Stimulated activated CD8-positive, alpha-beta memory T cell treated with anti-CD3 and anti-CD28 coated beads, Interleukin-12 subunit alpha, Interleukin-12 subunit beta, amount 100 ng/mL, for 24 hours (primary cell): ENCODE measurements around the gene DAB1.

Experiments
- DNase-seq: peaks from one replicate; pipeline ENCODE4 v3.0.0-alpha.2; 2020; ENCODE audit errors: extremely low read depth

The DAB1 gene

DNA sequence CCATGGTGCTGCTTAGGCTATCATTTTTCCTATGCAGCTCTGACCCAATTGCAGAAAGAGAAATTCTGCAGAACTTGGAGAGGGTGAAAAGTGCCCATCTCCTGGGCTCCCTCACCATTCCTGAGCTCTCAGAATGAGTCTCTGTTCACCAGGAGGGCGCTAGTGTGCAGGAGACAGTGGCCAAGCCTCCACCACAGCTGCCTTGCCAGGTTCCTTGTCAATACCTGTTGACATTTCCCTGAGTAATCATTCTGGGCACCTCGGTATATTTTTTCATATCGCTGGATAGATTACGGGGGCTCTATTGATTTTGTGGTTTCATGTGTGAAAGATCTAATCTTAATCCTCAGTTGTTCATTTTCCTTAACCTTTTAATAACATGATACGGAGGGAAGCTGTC, 445.0 kb downstream of the DAB1 start:
- no peak for DNase-seq

DNA sequence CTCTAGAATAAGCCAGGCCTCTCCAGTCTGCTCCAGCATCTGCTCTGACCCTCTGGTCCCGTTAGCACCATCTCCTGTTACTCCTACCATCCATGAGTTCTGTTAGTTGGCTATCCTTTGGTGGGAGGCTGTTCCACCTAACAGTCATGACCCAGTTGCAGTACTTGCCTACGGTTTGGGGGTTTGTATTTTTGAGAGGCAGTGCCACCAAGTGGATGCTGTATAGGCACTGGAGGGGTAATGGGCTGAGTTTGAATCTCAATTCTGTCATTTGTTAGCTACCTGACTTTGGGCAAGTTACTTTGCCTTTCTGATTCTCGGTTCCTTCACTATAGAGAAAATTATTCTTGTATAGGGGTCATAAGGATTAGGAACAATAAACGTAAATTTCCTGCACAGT, 445.9 kb downstream of the DAB1 start:
- no peak for DNase-seq

DNA sequence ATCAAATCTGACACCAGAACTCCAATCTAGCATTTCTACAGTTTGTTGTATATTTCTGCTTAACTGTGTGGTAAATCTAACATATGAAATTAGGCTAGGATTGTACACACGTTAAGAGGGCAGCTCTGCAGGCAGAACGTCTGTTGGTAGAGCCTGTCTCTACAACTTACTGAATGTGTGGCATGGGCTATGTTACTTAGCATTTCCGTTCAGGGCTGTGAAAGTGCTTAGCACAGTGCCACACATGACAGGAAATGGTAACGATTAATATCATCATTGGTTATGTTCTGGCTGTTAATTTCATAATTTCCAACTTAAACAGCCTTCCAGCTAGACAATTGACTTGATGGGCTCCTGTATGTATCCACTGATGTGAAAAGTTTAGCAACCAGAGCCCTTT, 448.4 kb downstream of the DAB1 start:
- DNase-seq = no peak

DNA sequence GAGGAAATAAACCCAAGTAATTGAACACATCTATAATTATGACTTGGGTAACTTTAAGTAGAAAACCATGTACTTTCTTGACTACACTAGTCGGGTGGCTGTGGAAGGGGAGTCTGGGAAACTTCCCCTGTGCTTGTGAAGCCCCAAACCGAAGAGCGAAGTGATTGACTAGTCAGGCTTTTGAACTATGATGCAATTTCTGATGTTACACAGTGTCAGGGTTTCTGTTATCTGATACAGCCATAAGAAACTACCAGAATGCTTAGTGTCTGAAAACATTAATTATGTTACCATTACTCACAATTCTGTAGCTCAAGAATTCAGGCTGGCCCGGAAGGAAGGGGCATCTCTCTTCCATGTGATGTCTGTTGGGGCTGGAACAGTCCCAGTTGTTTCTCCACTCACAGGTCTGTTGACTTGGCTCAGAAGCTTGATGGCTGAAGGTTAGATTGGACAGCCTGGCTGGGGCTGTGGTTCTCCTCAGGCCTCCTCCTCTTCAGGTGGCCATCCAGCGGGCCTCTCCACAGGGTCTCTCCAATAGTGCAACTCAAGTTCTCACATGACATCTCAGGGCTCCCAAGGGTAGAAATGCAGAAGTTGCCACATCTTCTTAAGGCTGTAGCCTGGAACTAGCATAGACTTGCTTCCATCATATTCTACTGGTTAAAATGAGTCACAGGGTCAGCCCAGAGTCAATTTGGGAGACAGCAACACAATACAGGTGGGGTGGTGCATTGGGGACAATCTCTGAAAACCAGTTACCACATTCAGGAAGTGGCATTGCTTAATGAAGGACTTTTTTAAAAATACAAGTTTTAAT, 449.7 kb downstream of the DAB1 start:
- no peak for DNase-seq

DNA sequence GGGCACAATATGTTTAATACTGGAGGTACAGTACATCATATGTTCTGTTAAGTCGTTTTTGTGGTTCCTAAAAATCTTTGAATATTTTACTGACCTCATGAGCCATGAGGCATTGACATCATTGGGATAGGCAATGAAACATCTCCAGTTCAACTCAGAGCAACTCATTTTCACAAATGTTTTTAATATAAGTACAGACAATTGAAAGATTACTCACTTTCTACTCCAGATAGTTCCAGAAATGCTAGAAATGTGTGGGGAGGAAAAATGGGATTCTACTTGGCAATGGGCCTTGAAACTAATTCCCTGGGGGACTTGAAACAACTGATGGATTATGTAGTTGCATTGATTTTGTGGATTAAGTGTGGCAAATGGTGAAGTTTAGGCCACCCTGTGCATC, 450.9 kb downstream of the DAB1 start:
- no peak for DNase-seq

DNA sequence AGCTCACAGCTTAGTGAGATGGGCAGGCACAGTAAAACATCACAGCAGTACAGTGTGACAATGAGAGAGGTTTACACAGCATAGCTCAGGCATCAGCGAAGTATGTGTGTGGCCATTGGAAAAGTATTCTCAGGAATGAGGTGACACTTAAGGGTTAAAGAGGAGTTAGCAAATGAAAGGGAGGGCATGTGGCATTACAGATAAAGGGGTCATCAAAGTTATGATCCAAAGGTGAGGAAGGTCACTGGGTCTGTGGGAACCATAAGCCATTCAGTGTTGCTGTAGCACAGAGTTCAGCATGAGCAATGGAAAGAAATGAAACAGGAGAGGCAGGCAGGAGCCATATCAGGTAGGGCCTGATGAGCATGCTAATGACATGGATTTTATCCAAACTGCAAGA, 453.6 kb downstream of the DAB1 start:
- DNase-seq = no peak

DNA sequence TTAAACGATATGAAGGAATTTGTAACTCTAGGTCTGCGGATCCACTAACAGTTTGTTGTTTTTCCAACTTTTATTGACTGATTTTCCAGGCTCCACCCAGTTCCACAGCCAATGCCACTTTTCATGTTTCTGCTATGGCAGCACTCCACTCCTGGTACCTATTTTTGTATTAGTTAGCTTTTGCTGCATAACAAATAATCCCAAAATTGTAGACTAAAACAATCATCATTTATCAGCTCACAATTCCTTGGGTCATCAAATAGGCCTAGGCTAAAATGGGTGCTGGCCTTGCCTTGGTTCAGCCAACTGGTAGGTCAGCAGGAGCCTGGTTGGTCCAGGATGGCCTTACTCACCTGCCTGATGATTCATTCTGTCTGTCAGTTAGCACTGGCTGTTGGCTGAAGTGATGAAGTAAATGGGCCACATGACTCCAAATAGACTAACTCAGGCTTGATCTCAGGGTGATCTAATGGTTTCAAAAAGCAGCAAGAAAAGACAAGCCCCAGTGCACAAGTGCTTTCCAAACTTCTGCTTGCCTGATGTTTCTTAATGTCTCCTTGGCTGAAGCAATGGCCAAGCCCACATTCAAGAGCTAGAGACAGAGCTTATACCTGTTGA, 454.9 kb downstream of the DAB1 start:
- no peak for DNase-seq

DNA sequence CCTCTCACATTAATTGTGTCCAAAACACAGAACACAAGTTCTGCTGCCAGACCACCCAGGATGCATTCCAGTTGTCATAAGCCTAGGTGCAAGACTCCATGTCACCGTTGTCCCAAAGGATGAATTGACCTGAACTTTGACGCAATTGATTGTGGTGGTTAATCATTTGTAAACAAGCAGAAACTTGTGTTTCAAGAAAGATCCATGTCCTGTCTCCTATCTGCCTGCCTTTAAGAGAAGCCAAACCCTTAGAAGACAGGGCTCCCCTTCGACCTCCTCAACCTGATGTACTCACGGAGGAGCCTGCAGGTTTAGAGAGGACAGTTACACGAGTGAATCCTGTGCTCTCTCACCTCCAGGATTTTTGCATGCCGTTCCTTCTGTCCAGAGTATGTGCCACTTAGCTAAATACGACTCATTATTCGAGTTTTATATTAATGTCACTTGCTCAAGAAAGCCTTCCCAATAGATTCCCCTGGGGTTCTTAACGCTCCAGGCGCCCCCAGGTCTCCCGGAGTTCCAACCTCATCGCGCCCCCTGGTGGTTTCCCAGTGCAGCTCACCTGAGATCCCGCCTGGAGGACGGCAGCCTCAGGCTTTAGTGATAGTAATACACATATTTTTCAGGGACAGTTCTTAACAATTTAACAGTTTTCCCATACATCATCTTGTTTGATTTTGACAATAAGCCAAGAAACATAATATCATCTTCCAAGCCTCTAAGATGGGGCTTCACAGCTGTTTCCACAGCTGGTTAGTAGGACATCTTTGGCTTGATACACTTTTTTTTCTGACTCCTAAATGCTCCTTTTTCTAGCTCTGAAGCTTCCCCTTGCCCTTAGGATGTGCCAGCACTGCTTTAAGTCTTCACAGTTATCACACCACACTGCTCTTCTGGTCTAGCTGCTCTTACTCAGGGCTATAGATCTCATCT, 455.7 kb downstream of the DAB1 start:
- no peak for DNase-seq

DNA sequence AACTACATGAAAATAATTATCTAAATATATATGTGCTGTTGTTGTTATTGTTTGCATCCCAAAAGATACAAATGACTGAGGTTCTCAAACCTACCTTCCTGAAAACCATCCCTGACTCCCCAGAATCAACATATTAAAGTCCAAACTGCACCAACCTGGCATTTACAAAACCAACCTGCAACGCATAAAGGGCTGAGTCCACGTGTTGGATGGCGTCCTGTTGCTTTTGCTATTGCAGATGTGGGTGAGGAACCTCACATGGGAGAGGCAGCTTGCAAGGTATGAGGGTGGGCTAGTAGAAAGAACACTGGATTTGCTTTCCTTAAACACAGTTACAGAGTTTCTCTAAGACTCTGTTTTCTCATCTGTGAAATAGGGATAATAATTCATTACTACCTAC, 456.5 kb downstream of the DAB1 start:
- DNase-seq = no peak

DNA sequence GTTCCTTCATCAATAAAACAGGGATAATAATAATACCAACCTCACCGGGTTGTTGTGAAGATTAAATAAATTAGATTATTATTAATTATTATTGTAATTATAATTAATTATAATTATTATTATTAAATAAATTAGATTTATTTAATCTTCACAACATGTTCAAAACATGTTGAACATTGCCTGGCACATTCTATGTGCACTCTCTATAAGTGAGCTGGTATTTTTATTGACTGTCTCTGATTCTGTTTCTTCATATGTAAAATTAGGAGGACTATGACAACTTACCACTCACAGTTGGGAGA, 457.2 kb downstream of the DAB1 start:
- DNase-seq = no peak

DNA sequence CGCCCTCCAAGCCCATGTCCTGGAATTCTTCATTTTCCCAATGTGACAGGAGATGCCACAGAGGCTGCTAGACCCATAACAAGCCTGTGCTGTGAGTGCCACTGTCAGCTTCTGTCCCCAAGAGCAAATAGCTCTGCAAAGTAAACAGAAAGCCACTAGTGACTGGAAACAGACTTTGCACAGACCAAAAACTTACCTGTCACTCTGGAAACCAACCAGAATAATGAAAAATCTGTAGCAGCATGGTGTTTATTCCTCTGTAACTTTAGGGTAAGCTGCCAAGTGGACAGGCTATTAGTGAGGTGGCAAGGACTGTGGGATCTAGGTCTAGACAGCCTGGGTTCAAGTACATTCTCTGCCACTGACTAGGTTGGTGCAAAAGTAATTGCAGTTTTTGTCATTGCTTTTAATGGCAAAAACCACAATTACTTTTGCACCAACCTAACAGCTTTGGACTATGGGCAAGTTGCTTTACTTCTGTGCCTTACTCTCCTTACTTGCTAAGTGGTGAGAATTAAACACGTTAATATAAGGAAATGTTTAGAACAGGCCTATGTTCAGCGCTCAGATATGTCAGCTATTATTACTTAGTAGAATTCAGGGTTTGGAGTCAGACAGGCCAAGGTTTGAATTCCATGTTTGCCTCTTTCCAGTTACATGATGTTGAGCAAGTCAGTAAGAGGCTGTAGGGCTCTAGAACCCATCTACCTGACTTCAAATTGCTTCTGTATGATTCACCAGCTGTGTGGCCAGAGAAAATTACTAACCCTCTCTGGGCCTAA, 457.8 kb downstream of the DAB1 start, which contains the start of gene C8B:
Gene C8B, minus strand, starts transcription at position 100 of the 782 bp plus-strand sequence. Its CDS starts 67 bp downstream, at position 33.
- no peak for DNase-seq

DNA sequence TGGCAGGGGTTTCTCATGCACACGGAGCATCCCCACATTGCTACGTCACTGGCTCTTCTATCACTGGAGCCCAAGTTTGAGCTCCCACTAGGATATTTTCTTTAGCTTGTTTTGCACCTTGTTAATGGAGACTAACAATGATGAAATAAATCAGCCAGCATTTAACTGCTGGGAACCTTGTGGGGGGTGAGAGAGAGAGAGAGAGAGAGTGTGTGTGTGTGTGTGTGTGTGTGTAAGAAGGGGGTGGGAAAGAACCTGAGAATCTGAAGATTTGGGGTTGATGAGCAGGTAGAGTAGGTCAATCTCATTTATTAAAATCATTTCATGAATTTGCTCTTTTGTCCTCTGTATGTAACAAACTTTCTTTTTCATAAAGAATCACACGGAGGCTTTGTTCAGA, 458.7 kb downstream of the DAB1 start:
- no peak for DNase-seq

DNA sequence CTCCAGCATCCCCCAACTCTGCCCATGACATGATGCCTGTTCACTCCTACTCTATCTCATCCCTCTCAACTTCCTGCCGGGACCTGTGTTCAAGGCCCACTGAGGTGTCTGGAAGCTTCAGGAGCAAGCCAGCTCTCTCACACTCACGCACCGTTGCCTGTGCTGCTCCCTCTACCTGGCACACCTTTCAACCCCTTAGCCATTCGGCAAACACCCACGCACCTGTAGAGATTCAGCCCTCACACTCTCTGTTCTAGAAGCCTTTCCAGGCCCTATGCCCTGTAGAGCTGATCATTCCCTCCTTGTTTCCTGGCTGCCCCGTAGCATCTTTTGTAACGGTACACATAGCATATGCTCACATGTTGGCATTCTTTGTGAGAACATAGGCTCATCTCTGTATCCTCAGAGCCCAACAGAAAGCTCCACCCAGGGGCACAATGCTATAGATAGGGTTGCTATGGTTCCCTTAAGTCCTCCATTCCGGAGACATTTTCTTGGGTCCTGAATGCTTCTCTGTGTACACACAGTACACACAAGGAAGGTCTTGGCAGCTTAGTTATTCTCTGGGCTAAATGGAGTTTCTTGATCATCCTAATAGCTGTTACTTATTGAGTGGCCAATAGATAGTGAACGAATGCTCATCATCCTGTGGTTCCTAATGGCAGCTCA, 459.4 kb downstream of the DAB1 start:
- no peak for DNase-seq

DNA sequence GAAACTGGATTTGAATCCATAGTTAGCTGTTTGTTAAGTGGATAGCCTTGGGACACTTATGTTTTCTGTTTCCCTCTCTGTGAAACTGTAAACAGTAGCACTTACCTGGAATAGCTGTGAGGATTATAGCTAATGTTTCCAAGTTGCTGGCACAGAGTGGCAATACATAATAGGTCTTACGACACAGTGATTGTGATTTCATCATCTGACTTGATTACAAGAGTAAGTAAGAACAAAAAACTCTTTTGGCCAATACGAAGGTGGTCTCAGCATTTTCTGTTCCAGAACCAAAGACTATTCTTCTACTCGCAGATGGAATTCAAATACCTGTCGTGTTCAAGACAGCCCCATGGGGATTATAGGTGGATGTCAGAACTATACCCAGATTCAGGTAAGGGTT, 460.2 kb downstream of the DAB1 start:
- no peak for DNase-seq

DNA sequence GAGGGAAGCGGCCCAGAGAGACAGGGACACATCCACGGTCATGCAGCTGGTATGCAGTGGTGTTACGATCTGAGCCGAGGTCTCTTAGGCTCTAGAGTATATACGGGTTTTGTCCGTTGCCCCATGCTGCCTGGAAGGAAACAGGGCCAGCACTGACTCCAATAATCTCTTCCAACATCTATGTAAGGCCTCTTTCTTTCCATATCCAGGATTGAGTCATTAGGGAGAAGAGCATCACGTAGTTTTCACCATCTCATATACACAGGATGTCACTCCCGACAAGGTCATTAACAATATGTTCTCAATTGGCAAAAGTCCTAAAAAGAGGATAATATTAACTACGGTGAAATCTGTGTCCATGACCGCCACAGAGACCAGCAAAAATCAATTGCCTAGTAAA, 462.4 kb downstream of the DAB1 start:
- DNase-seq = no peak

DNA sequence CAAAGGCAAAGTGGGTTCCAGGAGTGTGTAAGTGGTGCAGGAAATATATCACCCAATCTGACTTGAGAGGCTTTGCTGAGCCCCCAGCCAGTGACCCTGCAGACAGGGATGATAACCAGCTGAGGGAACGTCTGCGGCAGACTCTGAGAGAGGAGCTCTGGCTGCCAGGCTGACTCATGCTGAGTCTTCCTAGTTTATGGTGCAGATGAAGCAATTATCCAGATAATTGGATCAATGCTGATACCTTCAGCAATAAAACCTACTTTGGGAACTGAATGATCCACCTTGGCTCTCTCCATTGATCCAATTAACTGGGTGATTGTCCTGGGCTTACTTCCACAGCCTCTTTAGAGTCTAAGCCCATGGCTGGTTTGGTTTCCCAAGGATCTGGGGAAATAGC, 465.3 kb downstream of the DAB1 start:
- no peak for DNase-seq

DNA sequence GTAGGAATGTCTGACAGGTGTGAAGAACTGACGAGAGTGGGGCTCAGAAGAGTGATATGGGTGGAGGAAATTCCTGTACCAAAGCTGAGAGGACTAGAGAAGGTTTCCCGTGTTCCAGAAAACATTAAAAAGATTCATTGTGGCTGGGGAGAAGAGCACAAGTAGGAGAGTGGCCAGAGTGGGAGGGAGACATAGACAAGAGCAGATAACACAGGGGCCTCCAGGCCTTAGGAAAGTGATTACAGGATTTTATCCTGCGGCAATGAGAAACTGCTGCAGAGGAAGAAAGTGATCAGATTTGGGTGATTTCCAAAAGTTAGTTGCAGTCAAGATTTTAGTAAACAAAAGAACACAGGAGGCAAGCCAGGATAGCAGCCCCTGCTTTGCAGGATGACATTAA, 465.9 kb downstream of the DAB1 start:
- DNase-seq = no peak

DNA sequence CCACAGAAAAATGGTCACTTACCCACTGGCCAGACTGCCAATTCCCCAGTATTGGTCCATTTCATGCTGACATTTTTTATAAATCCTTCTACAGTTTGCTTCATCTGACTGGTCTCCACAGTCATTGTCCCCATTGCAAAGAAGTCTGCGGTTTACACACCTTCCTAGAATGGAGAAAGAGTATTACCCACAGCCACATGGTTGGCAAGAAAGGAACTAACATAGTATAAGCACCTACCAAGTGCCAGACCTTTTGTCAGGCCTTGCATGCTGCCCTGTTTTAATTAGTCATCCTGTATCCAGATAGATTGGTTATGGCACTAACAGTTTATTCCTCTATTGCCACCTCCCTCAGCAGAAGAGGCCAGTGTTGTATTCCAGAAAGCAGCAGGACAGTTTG, 469.2 kb downstream of the DAB1 start:
- no peak for DNase-seq

DNA sequence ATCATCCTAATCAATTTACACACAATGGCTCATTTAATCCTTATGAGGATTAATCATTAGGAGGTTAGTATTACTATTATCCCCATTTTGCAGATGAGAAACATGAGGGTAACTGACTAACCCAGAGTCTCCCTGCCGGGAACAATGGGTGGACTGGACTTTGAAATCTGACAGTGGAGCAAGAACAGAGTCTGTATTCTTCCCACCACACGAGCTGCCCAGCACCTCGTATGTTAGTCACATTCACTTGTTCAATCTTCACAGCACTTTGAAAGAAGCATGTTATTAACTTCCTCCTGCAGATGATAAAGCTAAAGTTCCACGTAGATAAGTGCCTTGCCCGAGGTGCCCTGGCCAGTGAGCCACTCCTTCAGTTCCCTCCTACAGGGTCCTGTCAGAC, 470.5 kb downstream of the DAB1 start:
- no peak for DNase-seq

DNA sequence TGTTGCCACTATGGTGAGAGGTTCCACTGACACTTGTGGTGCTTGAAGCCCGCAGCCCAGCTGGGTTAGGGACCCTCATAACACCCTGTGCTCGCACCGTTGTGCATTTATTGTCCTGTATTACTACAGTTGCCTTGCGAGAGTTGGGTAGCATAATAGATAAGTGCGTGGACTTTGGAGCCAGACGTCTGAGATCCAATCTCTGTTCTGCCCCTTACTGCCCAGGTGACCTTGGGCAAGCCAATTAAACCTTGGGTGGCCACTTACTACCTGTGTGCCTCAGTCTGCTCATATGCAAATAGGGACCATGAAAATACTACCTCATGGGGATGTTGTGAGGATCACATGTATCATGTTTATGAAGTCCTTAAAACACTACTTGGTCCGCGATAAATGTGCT, 471.4 kb downstream of the DAB1 start:
- DNase-seq = no peak

DNA sequence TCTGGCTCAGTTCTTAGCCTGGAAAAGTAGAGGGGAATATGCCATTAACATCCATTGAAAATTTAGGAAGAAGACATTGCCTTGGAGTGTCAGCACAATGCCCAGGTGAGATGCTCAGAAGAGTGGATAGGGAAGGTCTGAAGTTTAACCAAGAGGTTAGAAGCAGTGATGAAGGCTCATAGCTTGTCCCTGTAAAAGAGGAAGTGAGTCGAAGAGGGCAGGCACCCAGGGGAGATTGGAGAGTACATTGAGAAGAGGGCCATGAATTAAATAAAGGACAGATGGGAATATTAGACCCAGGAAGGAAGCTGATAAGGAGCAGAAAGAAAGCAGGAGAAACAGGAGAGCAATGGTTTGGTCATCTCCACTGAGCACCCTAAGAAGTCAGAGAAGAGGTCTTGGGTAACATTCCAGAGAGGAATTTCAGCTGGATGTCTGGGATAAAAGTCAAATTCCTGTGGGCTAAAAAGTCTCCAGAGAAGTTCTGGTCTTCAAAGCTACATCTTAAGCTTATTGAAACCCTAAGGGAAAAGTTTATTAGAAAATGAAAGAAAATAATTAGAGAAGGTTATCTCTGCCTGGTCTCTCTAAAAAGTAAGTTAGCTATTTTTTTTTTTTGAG, 475.3 kb downstream of the DAB1 start:
- no peak for DNase-seq
